IPS-20b (cell line): ENCODE measurements around the gene FRMD4A.
"Not testable (repeated sequence)": the region's sequence is repeated elsewhere in the genome, so short reads cannot be mapped to it uniquely, and the experiment has no call there.

Source experiments
- H3K27ac ChIP-seq: one replicate; pipeline ENCODE4 v1.5.1; 2013; ENCODE audit warnings: low read length
- H3K27me3 ChIP-seq: 2 replicates; pipeline ENCODE4 v1.6.1; 2013; ENCODE audit warnings: mild to moderate bottlenecking, low read length, inconsistent platforms; ENCODE audit not compliant: insufficient read depth
- H3K36me3 ChIP-seq: 2 replicates; pipeline ENCODE4 v1.6.1; 2013; ENCODE audit warnings: low read depth, mild to moderate bottlenecking, inconsistent platforms, low read length, moderate library complexity; ENCODE audit not compliant: insufficient read depth
- H3K4me1 ChIP-seq: 2 replicates; pipeline ENCODE4 v1.6.1; 2013; ENCODE audit warnings: mild to moderate bottlenecking, control low read depth, inconsistent platforms, low read length, moderate library complexity; ENCODE audit not compliant: insufficient read depth
- H3K4me3 ChIP-seq: 2 replicates; pipeline ENCODE4 v1.5.1; 2013; ENCODE audit warnings: mild to moderate bottlenecking, low read length, inconsistent platforms
- H3K9ac ChIP-seq: 2 replicates; pipeline ENCODE4 v1.6.1; 2013; ENCODE audit warnings: low read depth, mild to moderate bottlenecking, inconsistent platforms, low read length, moderate library complexity
- H3K9me3 ChIP-seq: 2 replicates; pipeline ENCODE4 v1.6.1; 2013; ENCODE audit warnings: mild to moderate bottlenecking, low read depth, low read length, inconsistent platforms; ENCODE audit not compliant: insufficient read depth

Gene FRMD4A

GRCh38 chr10:14052931-14053330, 277.8 kb downstream of the FRMD4A start:
- Histone ChIP-seq H3K4me3 (no peak overlapping the region), H3K27me3 (no peaks in the 10 kb centered on the region), H3K9me3 (no peaks in the 10 kb centered on the region), H3K4me1 (peaks cover 7% of the 10 kb centered on the region; the same call in 1 of the 2 replicates), H3K27ac (no peak overlapping the region), H3K36me3 (no peaks in the 10 kb centered on the region), H3K9ac (no peak overlapping the region)

GRCh38 chr10:14050598-14050997, 280.1 kb downstream of the FRMD4A start:
- H3K27me3 ChIP-seq: no peaks in the 10 kb centered on the region
- no peak overlapping the region for H3K4me3 ChIP-seq

GRCh38 chr10:14048930-14049613, 281.7 kb downstream of the FRMD4A start:
- Histone ChIP-seq H3K9me3 (no peaks in the 10 kb centered on the region), H3K27ac (no peak overlapping the region), H3K9ac (no peak overlapping the region), H3K4me1 (no peaks in the 10 kb centered on the region), H3K27me3 (no peaks in the 10 kb centered on the region), H3K4me3 (no peak overlapping the region), H3K36me3 (no peaks in the 10 kb centered on the region)

More at GRCh38 chr10:14050598-14050997, 280.1 kb downstream of the FRMD4A start:
- Histone ChIP-seq H3K9ac (no peak overlapping the region), H3K9me3 (no peaks in the 10 kb centered on the region), H3K36me3 (no peaks in the 10 kb centered on the region), H3K27ac (no peak overlapping the region), H3K4me1 (no peaks in the 10 kb centered on the region)

- Histone ChIP-seq H3K27ac (no peak overlapping the region), H3K4me3 (no peak overlapping the region), H3K4me1 (no peaks in the 10 kb centered on the region), H3K9ac (no peak overlapping the region), H3K27me3 (no peaks in the 10 kb centered on the region), H3K9me3 (no peaks in the 10 kb centered on the region), H3K36me3 (no peaks in the 10 kb centered on the region)
These were observed 283.3 kb downstream of the FRMD4A start for GRCh38 chr10:14047431-14047830.

- not testable (repeated sequence) for H3K9me3 ChIP-seq, H3K27me3 ChIP-seq, H3K27ac ChIP-seq
These were observed 288.7 kb downstream of the FRMD4A start for GRCh38 chr10:14042051-14042450.

GRCh38 chr10:14040787-14041631, 289.7 kb downstream of the FRMD4A start:
- H3K27ac ChIP-seq: no peak overlapping the region
- no peak overlapping the region for H3K9ac ChIP-seq
- H3K27me3 ChIP-seq: no peaks in the 10 kb centered on the region
- no peaks in the 10 kb centered on the region for H3K36me3 ChIP-seq
- no peaks in the 10 kb centered on the region for H3K4me1 ChIP-seq
- H3K9me3 ChIP-seq: no peaks in the 10 kb centered on the region
- H3K4me3 ChIP-seq: no peak overlapping the region

More at GRCh38 chr10:14042051-14042450, 288.7 kb downstream of the FRMD4A start:
- not testable (repeated sequence) for H3K4me3 ChIP-seq, H3K4me1 ChIP-seq, H3K9ac ChIP-seq, H3K36me3 ChIP-seq

- Histone ChIP-seq H3K4me3 (no peak overlapping the region), H3K9me3 (no peaks in the 10 kb centered on the region), H3K36me3 (no peaks in the 10 kb centered on the region), H3K27ac (no peak overlapping the region), H3K4me1 (no peaks in the 10 kb centered on the region), H3K9ac (no peak overlapping the region), H3K27me3 (no peaks in the 10 kb centered on the region)
These were observed 290.6 kb downstream of the FRMD4A start for GRCh38 chr10:14039968-14040668.

GRCh38 chr10:14036233-14036632, 294.5 kb downstream of the FRMD4A start:
- Histone ChIP-seq H3K9ac (no peak overlapping the region), H3K4me1 (no peaks in the 10 kb centered on the region), H3K9me3 (no peaks in the 10 kb centered on the region), H3K27ac (no peak overlapping the region), H3K36me3 (no peaks in the 10 kb centered on the region), H3K4me3 (no peak overlapping the region), H3K27me3 (no peaks in the 10 kb centered on the region)

GRCh38 chr10:14035506-14035905, 295.2 kb downstream of the FRMD4A start:
- no peaks in the 10 kb centered on the region for H3K27me3 ChIP-seq
- H3K4me3 ChIP-seq: no peak overlapping the region
- H3K27ac ChIP-seq: no peak overlapping the region
- H3K36me3 ChIP-seq: no peaks in the 10 kb centered on the region
- no peak overlapping the region for H3K9ac ChIP-seq
- no peaks in the 10 kb centered on the region for H3K9me3 ChIP-seq
- H3K4me1 ChIP-seq: no peaks in the 10 kb centered on the region

- no peak overlapping the region for H3K9ac ChIP-seq
- H3K4me1 ChIP-seq: no peaks in the 10 kb centered on the region
- no peak overlapping the region for H3K27ac ChIP-seq
- H3K36me3 ChIP-seq: no peaks in the 10 kb centered on the region
- no peaks in the 10 kb centered on the region for H3K27me3 ChIP-seq
- no peaks in the 10 kb centered on the region for H3K9me3 ChIP-seq
- H3K4me3 ChIP-seq: no peak overlapping the region
These were observed 298.2 kb downstream of the FRMD4A start for GRCh38 chr10:14032406-14032998.

- H3K4me1 ChIP-seq: no peaks in the 10 kb centered on the region
- no peak overlapping the region for H3K27ac ChIP-seq
- no peaks in the 10 kb centered on the region for H3K9me3 ChIP-seq
- no peak overlapping the region for H3K9ac ChIP-seq
- no peaks in the 10 kb centered on the region for H3K27me3 ChIP-seq
- no peak overlapping the region for H3K4me3 ChIP-seq
- no peaks in the 10 kb centered on the region for H3K36me3 ChIP-seq
These were observed 304.4 kb downstream of the FRMD4A start for GRCh38 chr10:14026325-14026724.
